CD8-positive, alpha-beta memory T cell (primary cell): ENCODE data around the gene SLC4A5. TPM values are rescaled to one million over a fixed set of nuclear protein-coding genes. Genes with fewer than 3 reads are reported as not detected.

ENCODE experiments used
- CTCF ChIA-PET: fragments of 350-600 bp; sonication (Branson Sonifier 250); formaldehyde crosslinking; loops from one replicate; lab custom pipeline; 2021; ENCODE audit warnings: antibody characterized with exemption; lab: Charles Lee
- POLR2A ChIA-PET: fragments of 350-600 bp; sonication (Branson Sonifier 250); formaldehyde crosslinking; loops from one replicate; lab custom pipeline; 2021; ENCODE audit warnings: antibody characterized with exemption; lab: Charles Lee
- DNase-seq, 5 donors: peaks; one replicate each; pipeline versions ENCODE4 v3.0.0 to v3.0.0-alpha.2; 2020 to 2022; ENCODE audit warnings: mixed read lengths in 1 of 5
- H3K27ac ChIP-seq: one replicate; pipeline ENCODE4 v1.7.0; 2013; ENCODE audit warnings: low read depth, mild to moderate bottlenecking, low read length, moderate library complexity
- H3K27me3 ChIP-seq: 2 replicates; pipeline ENCODE4 v1.7.0; 2013; ENCODE audit warnings: low read length, mild to moderate bottlenecking; ENCODE audit not compliant: insufficient read depth, poor library complexity, severe bottlenecking
- H3K36me3 ChIP-seq: 2 replicates; pipeline ENCODE4 v1.7.0; 2013; ENCODE audit warnings: mild to moderate bottlenecking, low read length, moderate library complexity; ENCODE audit not compliant: insufficient read depth
- H3K4me1 ChIP-seq: 2 replicates; pipeline ENCODE4 v1.7.0; 2013; ENCODE audit warnings: mild to moderate bottlenecking, low read length, moderate library complexity; ENCODE audit not compliant: insufficient read depth
- H3K4me3 ChIP-seq: 2 replicates; pipeline ENCODE4 v1.7.0; 2013; ENCODE audit warnings: mild to moderate bottlenecking, low read length
- H3K9me3 ChIP-seq: 2 replicates; pipeline ENCODE4 v1.7.0; 2013; ENCODE audit warnings: mild to moderate bottlenecking, low read length
- H3K27ac Mint-ChIP-seq, 8 donors: one replicate each; pipeline ENCODE4 v1.8.0; 2020 to 2021; ENCODE audit warnings: mixed read lengths in 8 of 8, mild to moderate bottlenecking in 6 of 8, inconsistent platforms in 3 of 8, moderate library complexity in 3 of 8
- H3K27me3 Mint-ChIP-seq, 2 donors: one replicate each; pipeline ENCODE4 v1.8.0; 2020 to 2021; ENCODE audit warnings: mixed read lengths in 2 of 2, mild to moderate bottlenecking in 1 of 2, moderate library complexity in 1 of 2
- H3K36me3 Mint-ChIP-seq, 3 donors: one replicate each; pipeline ENCODE4 v1.8.0; 2020 to 2021; ENCODE audit warnings: mixed read lengths in 3 of 3, inconsistent platforms in 1 of 3, mild to moderate bottlenecking in 1 of 3
- H3K4me1 Mint-ChIP-seq, 3 donors: one replicate each; pipeline ENCODE4 v1.8.0; 2020 to 2021; ENCODE audit warnings: mixed read lengths in 3 of 3, inconsistent platforms in 1 of 3, mild to moderate bottlenecking in 1 of 3
- H3K4me3 Mint-ChIP-seq, 7 donors: one replicate each; pipeline ENCODE4 v1.8.0; 2020 to 2021; ENCODE audit warnings: mixed read lengths in 7 of 7, mild to moderate bottlenecking in 6 of 7, moderate library complexity in 4 of 7, inconsistent platforms in 2 of 7
- H3K9me3 Mint-ChIP-seq, 5 donors: one replicate each; pipeline ENCODE4 v1.8.0; 2020 to 2022; ENCODE audit warnings: mixed read lengths in 5 of 5, mild to moderate bottlenecking in 3 of 5, moderate library complexity in 2 of 5, inconsistent platforms in 1 of 5
- polyA plus RNA-seq: library from polyadenylated mRNA; unstranded; fragments of 300-500 nt; fragmentation: Illumina TruSeq; gene quantifications from one replicate; pipeline ENCODE4 v1.2.3, GENCODE V29; 2021
- total RNA-seq, 2 experiments: library from RNA; stranded (reverse); gene quantifications; one replicate each; pipeline ENCODE4 v1.2.3, GENCODE V29; 2021

SLC4A5 gene
- total and polyA plus RNA-seq, 3 experiments from 2014 or later, result 0.13 to 1.9 (median 1.8) TPM

- no peaks in the 10 kb centered on the region for H3K9me3 ChIP-seq
- POLR2A ChIA-PET, result no interaction called here
- H3K4me3 Mint-ChIP-seq, result no peak overlapping the region
These were observed 115.6 kb downstream of the SLC4A5 start for GRCh38 chr2:74227646-74228045.

DNA sequence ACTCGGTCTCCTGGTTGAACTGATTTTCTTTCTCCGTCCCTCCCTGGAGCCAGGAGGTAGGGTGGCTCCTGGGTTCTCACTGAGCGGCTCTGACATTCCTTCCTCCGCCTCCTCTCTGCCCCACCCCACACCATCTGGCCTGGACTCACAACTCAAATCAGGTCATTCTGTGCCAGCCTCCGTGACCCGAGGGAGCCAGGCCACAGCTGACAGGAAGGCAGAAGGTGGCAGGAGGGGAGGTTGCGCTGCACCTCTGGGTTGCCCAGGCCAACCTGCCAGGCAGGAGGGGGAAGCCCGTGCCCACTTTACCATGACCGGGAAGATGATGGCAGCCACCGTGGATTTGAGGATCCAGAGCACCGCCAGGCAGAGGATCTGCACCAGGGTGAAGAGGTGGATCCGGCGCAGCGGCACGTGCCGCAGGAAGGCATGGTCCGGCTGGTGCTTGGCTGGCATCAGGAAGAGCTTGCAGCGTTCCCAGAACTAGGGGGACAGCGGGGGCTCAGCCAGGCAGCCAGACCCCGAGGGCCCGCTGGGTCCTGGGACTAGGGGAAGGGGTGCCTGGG, 116.5 kb downstream of the SLC4A5 start:
- H3K36me3 ChIP-seq, result no peaks in the 10 kb centered on the region
- H3K4me1 Mint-ChIP-seq, result no peaks in the 10 kb centered on the region
- H3K27me3 ChIP-seq, result no peaks in the 10 kb centered on the region
- H3K9me3 ChIP-seq, result no peaks in the 10 kb centered on the region
- H3K9me3 Mint-ChIP-seq, result no peaks in the 10 kb centered on the region
- POLR2A ChIA-PET, result no interaction called here
- DNase-seq, result no peak
- H3K27ac Mint-ChIP-seq, result no peak overlapping the region
- no peaks in the 10 kb centered on the region for H3K27me3 Mint-ChIP-seq
- H3K27ac ChIP-seq, result no peak overlapping the region
- H3K4me3 ChIP-seq, result no peak overlapping the region
- peaks cover 0 to 6% (median 2%) of the 10 kb centered on the region in 3 donors for H3K36me3 Mint-ChIP-seq
- no peak overlapping the region for H3K4me3 Mint-ChIP-seq
- no peaks in the 10 kb centered on the region for H3K4me1 ChIP-seq
- CTCF ChIA-PET, result interaction anchor here (1.0 to 1.3 kb wide), 2 partner anchors 23 kb away, joined by 3 to 5 read pairs; no protein-coding TSS in a partner anchor

More at GRCh38 chr2:74227646-74228045, 115.6 kb downstream of the SLC4A5 start:
- Histone ChIP-seq H3K36me3 (no peaks in the 10 kb centered on the region), H3K4me1 (no peaks in the 10 kb centered on the region), H3K4me3 (no peak overlapping the region), H3K27me3 (no peaks in the 10 kb centered on the region), H3K27ac (no peak overlapping the region)
- H3K9me3 Mint-ChIP-seq, result no peaks in the 10 kb centered on the region
- H3K27ac Mint-ChIP-seq, result no peak overlapping the region
- peaks cover 0 to 4% (median 2%) of the 10 kb centered on the region in 3 donors for H3K36me3 Mint-ChIP-seq
- H3K4me1 Mint-ChIP-seq, result no peaks in the 10 kb centered on the region
- DNase-seq, result no peak
- CTCF ChIA-PET, result interaction anchor here (0.8 to 1.3 kb wide), 2 partner anchors 22 to 23 kb away, joined by 3 to 5 read pairs; no protein-coding TSS in a partner anchor
- H3K27me3 Mint-ChIP-seq, result no peaks in the 10 kb centered on the region

DNA sequence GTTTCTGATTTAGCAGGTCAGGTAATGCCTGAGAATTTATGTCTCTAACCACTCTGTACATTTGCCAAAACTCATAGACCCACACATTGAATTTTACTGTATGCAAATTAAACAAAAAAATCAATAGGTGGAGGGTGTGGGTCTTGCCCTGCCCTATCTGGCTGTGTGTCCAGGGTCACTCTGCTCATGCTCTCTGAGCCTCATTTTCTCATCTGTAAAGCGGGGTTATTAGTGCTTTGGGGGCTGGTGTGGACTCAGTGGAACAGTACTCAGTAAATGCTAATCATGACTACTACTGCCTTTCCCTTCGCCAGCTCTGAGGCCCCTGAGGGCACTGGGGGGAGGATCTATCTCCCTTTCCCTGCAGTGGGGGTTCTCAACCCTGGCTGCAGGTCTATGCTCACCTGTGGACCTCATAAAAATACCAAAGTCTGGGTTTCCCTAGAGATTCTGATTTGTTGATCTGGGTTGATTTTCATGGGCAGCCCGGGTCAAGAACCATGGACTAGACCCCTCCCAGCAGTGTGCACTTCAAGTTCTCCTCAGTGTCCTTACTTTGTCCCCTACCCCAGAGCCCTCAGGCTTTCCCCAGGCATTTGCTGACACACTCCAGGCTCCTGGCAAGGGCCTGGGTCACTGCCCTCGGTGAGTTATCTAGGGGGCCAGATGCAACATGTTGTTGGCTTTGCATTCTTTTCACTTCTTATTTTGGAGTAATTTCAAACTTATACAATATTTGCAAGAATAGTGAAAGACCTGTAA, 117.3 kb downstream of the SLC4A5 start:
- CTCF ChIA-PET, result interaction anchor here (1.0 kb wide), 1 partner anchor 24 kb away, joined by 3 read pairs; no protein-coding TSS in a partner anchor
- no peaks in the 10 kb centered on the region for H3K9me3 Mint-ChIP-seq

GRCh38 chr2:74223941-74224770, 119.1 kb downstream of the SLC4A5 start:
- peak overlapping the region in 1 of 7 donors; percentile 27 for H3K4me3 Mint-ChIP-seq
- Histone ChIP-seq H3K36me3 (no peaks in the 10 kb centered on the region), H3K4me1 (no peaks in the 10 kb centered on the region), H3K9me3 (no peaks in the 10 kb centered on the region), H3K4me3 (no peak overlapping the region), H3K27ac (no peak overlapping the region), H3K27me3 (no peaks in the 10 kb centered on the region)
- no peak for DNase-seq
- peaks cover 0 to 13% (median 0%) of the 10 kb centered on the region in 3 donors for H3K36me3 Mint-ChIP-seq
- no peaks in the 10 kb centered on the region for H3K4me1 Mint-ChIP-seq
- no peaks in the 10 kb centered on the region for H3K27me3 Mint-ChIP-seq
- no peaks in the 10 kb centered on the region for H3K9me3 Mint-ChIP-seq
- ChIA-PET POLR2A (no interaction called here), CTCF (no interaction called here)
- peak overlapping the region in 3 of 8 donors; percentile 23 to 78 (median 59) for H3K27ac Mint-ChIP-seq

More for the DNA sequence above, 117.3 kb downstream of the SLC4A5 start:
- POLR2A ChIA-PET, result no interaction called here
- H3K4me3 Mint-ChIP-seq, result no peak overlapping the region
- Histone ChIP-seq H3K4me3 (no peak overlapping the region), H3K27ac (no peak overlapping the region), H3K27me3 (no peaks in the 10 kb centered on the region), H3K4me1 (no peaks in the 10 kb centered on the region), H3K9me3 (no peaks in the 10 kb centered on the region), H3K36me3 (no peaks in the 10 kb centered on the region)
- H3K4me1 Mint-ChIP-seq, result no peaks in the 10 kb centered on the region
- peak overlapping the region in 3 of 8 donors; percentile 51 to 65 (median 58) for H3K27ac Mint-ChIP-seq
- no peak for DNase-seq
- H3K36me3 Mint-ChIP-seq, result peaks cover 0 to 8% (median 2%) of the 10 kb centered on the region in 3 donors
- no peaks in the 10 kb centered on the region for H3K27me3 Mint-ChIP-seq

- no peak for DNase-seq
- Mint-ChIP-seq H3K27me3 (no peaks in the 10 kb centered on the region), H3K4me1 (no peaks in the 10 kb centered on the region), H3K4me3 (no peak overlapping the region), H3K36me3 (peaks cover 0 to 20% (median 0%) of the 10 kb centered on the region in 3 donors), H3K27ac (no peak overlapping the region), H3K9me3 (no peaks in the 10 kb centered on the region)
- Histone ChIP-seq H3K4me1 (no peaks in the 10 kb centered on the region), H3K4me3 (no peak overlapping the region), H3K27ac (no peak overlapping the region), H3K27me3 (no peaks in the 10 kb centered on the region), H3K36me3 (no peaks in the 10 kb centered on the region), H3K9me3 (no peaks in the 10 kb centered on the region)
- POLR2A ChIA-PET, result no interaction called here
- CTCF ChIA-PET, result interaction anchor here (1.0 kb wide), 1 partner anchor 27 kb away, joined by 4 read pairs; no protein-coding TSS in a partner anchor
These were observed 120.9 kb downstream of the SLC4A5 start for GRCh38 chr2:74222300-74222650.

DNA sequence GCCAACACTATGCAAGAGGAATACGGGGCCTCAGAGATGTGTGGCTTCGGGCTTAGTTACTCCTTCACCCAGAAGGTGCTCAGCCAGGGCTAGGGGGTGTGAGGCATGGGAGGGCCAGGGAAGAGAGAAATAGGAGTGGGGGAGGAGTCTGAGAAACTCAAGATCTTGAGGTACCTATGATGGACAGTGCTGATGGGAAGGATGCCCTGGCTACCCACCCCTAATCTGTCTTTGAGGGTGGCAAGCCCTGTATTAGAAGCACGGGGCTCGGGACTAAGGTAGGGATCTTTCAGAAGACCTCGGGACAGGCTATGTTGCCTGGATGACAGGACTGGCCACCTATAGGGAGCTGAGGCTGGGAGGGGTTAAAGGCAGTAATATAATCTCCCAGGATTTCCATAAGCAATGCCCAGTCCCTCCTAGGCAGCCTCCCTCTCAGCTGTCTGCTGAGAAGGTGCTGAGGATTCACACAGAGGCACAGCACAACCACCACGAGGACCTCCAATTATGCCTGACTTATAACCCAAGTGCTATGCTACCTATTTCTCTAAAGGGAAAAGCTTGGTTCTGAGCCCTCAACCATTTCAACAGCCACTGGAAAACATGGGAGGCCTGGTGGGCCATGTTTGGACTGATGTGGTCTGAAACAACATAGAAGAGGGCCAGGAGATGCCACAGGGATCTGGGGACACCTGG, 121.5 kb downstream of the SLC4A5 start:
- CTCF ChIA-PET, result interaction anchor here (1.0 kb wide), 1 partner anchor 28 kb away, joined by 4 read pairs; no protein-coding TSS in a partner anchor
- Mint-ChIP-seq H3K36me3 (peaks cover 0 to 24% (median 0%) of the 10 kb centered on the region in 3 donors), H3K4me3 (no peak overlapping the region), H3K4me1 (no peaks in the 10 kb centered on the region), H3K27ac (peak overlapping the region in 2 of 8 donors; percentile 4 to 14), H3K27me3 (no peaks in the 10 kb centered on the region), H3K9me3 (no peaks in the 10 kb centered on the region)
- H3K9me3 ChIP-seq, result no peaks in the 10 kb centered on the region
- H3K27ac ChIP-seq, result no peak overlapping the region
- no peak overlapping the region for H3K4me3 ChIP-seq
- H3K36me3 ChIP-seq, result no peaks in the 10 kb centered on the region
- H3K27me3 ChIP-seq, result no peaks in the 10 kb centered on the region
- POLR2A ChIA-PET, result no interaction called here
- DNase-seq, result no peak
- H3K4me1 ChIP-seq, result no peaks in the 10 kb centered on the region

- Mint-ChIP-seq H3K4me3 (no peak overlapping the region), H3K27ac (peak overlapping the region in 2 of 8 donors; percentile 26 to 33), H3K27me3 (no peaks in the 10 kb centered on the region), H3K36me3 (peaks cover 0 to 27% (median 0%) of the 10 kb centered on the region in 3 donors), H3K9me3 (no peaks in the 10 kb centered on the region), H3K4me1 (no peaks in the 10 kb centered on the region)
- no peak overlapping the region for H3K27ac ChIP-seq
- no peak for DNase-seq
- no peaks in the 10 kb centered on the region for H3K4me1 ChIP-seq
- H3K36me3 ChIP-seq, result no peaks in the 10 kb centered on the region
- no peaks in the 10 kb centered on the region for H3K27me3 ChIP-seq
- H3K9me3 ChIP-seq, result no peaks in the 10 kb centered on the region
- POLR2A ChIA-PET, result no interaction called here
- no peak overlapping the region for H3K4me3 ChIP-seq
- CTCF ChIA-PET, result interaction anchor here (1.0 kb wide), 1 partner anchor 29 kb away, joined by 4 read pairs; no protein-coding TSS in a partner anchor
These were observed 122.1 kb downstream of the SLC4A5 start for GRCh38 chr2:74221091-74221490.
